Large intestine (tissue), 3 donors: ENCODE results near the gene FCER2. TPM values are rescaled to one million over a fixed set of nuclear protein-coding genes. Genes with fewer than 3 reads are reported as not detected.

Source experiments
- DNase-seq, 2 donors: peaks; one replicate each; pipeline versions ENCODE4 v3.0.0 to v3.0.0-alpha.2; 2013
- H3K27ac ChIP-seq: one replicate; pipeline ENCODE4 v1.5.1; 2013; ENCODE audit warnings: low read length
- H3K27me3 ChIP-seq: 2 replicates; pipeline ENCODE4 v1.6.1; 2013; ENCODE audit warnings: low read length; ENCODE audit not compliant: control insufficient read depth, insufficient read depth
- H3K36me3 ChIP-seq: 2 replicates; pipeline ENCODE4 v1.6.1; 2013; ENCODE audit warnings: low read length; ENCODE audit not compliant: control insufficient read depth, insufficient read depth
- H3K4me1 ChIP-seq: one replicate; pipeline ENCODE4 v1.6.1; 2013; ENCODE audit warnings: low read length; ENCODE audit not compliant: control insufficient read depth, insufficient read depth
- H3K4me3 ChIP-seq: one replicate; pipeline ENCODE4 v1.5.1; 2013; ENCODE audit warnings: low read length
- H3K9me3 ChIP-seq: one replicate; pipeline ENCODE4 v1.6.1; 2013; ENCODE audit warnings: mild to moderate bottlenecking, low read depth, low read length, moderate library complexity; ENCODE audit not compliant: control insufficient read depth
- WGBS: methylation state at CpG from one replicate; pipeline ENCODE4 v1.1.5; 2013; ENCODE audit warnings: low lambda C conversion rate; ENCODE audit not compliant: insufficient coverage; 5-methylcytosine and 5-hydroxymethylcytosine counted together
- polyA plus RNA-seq: library from polyadenylated mRNA; unstranded; fragments of 120-200 nt; gene quantifications from one replicate; pipeline ENCODE4 v1.2.1, GENCODE V29; 2013

The FCER2 gene
- polyA plus RNA-seq, 1 donor = 0.28 TPM

- Histone ChIP-seq H3K36me3 (no peaks in the 10 kb centered on the region), H3K27me3 (peaks cover 35% of the 10 kb centered on the region), H3K4me1 (peaks cover 4% of the 10 kb centered on the region), H3K9me3 (no peaks in the 10 kb centered on the region), H3K27ac (no peak within 1 kb of the TSS), H3K4me3 (no peak within 1 kb of the TSS)
- no peak for DNase-seq
- WGBS = no CpG with 5 or more reads among the region's 10 CpGs
Observed at GRCh38 chr19:7676854-7677253, 25.1 kb downstream of the FCER2 start, which contains the start of gene MCEMP1. Gene MCEMP1, plus strand, starts transcription at chr19:7677090. Its CDS starts 31 bp downstream, at chr19:7677121.

- Histone ChIP-seq H3K9me3 (no peaks in the 10 kb centered on the region), H3K4me1 (peaks cover 4% of the 10 kb centered on the region), H3K27ac (no peak overlapping the region), H3K4me3 (no peak overlapping the region), H3K36me3 (no peaks in the 10 kb centered on the region), H3K27me3 (peaks cover 38% of the 10 kb centered on the region)
- no CpG with 5 or more reads among the region's 7 CpGs for WGBS
- no peak for DNase-seq
Observed at GRCh38 chr19:7676376-7676775, 25.6 kb downstream of the FCER2 start.

GRCh38 chr19:7674010-7675005 lies 27.6 kb downstream of the FCER2 start:
- no peak overlapping the region for H3K4me3 ChIP-seq
- H3K27me3 ChIP-seq = peaks cover 53% of the 10 kb centered on the region
- H3K9me3 ChIP-seq = no peaks in the 10 kb centered on the region
- H3K36me3 ChIP-seq = no peaks in the 10 kb centered on the region
- 88% methylated on average over 2 of the region's 21 CpGs for WGBS
- no peaks in the 10 kb centered on the region for H3K4me1 ChIP-seq
- H3K27ac ChIP-seq = no peak overlapping the region
- peak in 1 of 2 donors; percentile 55 for DNase-seq

GRCh38 chr19:7672522-7672921 lies 29.4 kb downstream of the FCER2 start:
- Histone ChIP-seq H3K9me3 (no peaks in the 10 kb centered on the region), H3K27me3 (peaks cover 45% of the 10 kb centered on the region), H3K4me3 (no peak overlapping the region), H3K27ac (no peak overlapping the region), H3K36me3 (no peaks in the 10 kb centered on the region), H3K4me1 (no peaks in the 10 kb centered on the region)
- no CpG with 5 or more reads among the region's 9 CpGs for WGBS
- no peak for DNase-seq

- no peak overlapping the region for H3K4me3 ChIP-seq
- no CpG with 5 or more reads among the region's 9 CpGs for WGBS
Observed at GRCh38 chr19:7670790-7671189, 31.1 kb downstream of the FCER2 start.

GRCh38 chr19:7670150-7670783 lies 31.7 kb downstream of the FCER2 start:
- H3K27me3 ChIP-seq = peaks cover 31% of the 10 kb centered on the region
- WGBS = no CpG with 5 or more reads among the region's 43 CpGs
- H3K36me3 ChIP-seq = no peaks in the 10 kb centered on the region
- H3K4me3 ChIP-seq = no peak overlapping the region
- H3K9me3 ChIP-seq = no peaks in the 10 kb centered on the region
- DNase-seq = peak; percentile 40 to 44
- no peaks in the 10 kb centered on the region for H3K4me1 ChIP-seq
- no peak overlapping the region for H3K27ac ChIP-seq

More at GRCh38 chr19:7670790-7671189, 31.1 kb downstream of the FCER2 start:
- H3K27ac ChIP-seq = no peak overlapping the region
- H3K9me3 ChIP-seq = no peaks in the 10 kb centered on the region
- H3K4me1 ChIP-seq = no peaks in the 10 kb centered on the region
- H3K27me3 ChIP-seq = peaks cover 32% of the 10 kb centered on the region
- no peaks in the 10 kb centered on the region for H3K36me3 ChIP-seq
- no peak for DNase-seq

GRCh38 chr19:7669641-7670040 lies 32.3 kb downstream of the FCER2 start:
- Histone ChIP-seq H3K27me3 (peaks cover 31% of the 10 kb centered on the region), H3K9me3 (no peaks in the 10 kb centered on the region), H3K36me3 (no peaks in the 10 kb centered on the region), H3K27ac (no peak overlapping the region), H3K4me1 (no peaks in the 10 kb centered on the region), H3K4me3 (no peak overlapping the region)
- no peak for DNase-seq
- WGBS = no CpG with 5 or more reads among the region's 9 CpGs

- Histone ChIP-seq H3K4me1 (no peaks in the 10 kb centered on the region), H3K36me3 (no peaks in the 10 kb centered on the region), H3K27ac (no peak within 1 kb of the TSS), H3K9me3 (no peaks in the 10 kb centered on the region), H3K27me3 (peaks cover 31% of the 10 kb centered on the region), H3K4me3 (no peak within 1 kb of the TSS)
- WGBS = no CpG with 5 or more reads among the region's 9 CpGs
- no peak for DNase-seq
Observed at GRCh38 chr19:7668842-7669241, 33.1 kb downstream of the FCER2 start, which contains the start of gene RETN. Gene RETN, plus strand, starts transcription at chr19:7669049. Its CDS starts 278 bp downstream, at chr19:7669327.

GRCh38 chr19:7665076-7665475 lies 36.9 kb downstream of the FCER2 start:
- DNase-seq = no peak
- Histone ChIP-seq H3K4me3 (no peak overlapping the region), H3K36me3 (no peaks in the 10 kb centered on the region), H3K27me3 (peaks cover 10% of the 10 kb centered on the region), H3K4me1 (no peaks in the 10 kb centered on the region), H3K27ac (no peak overlapping the region), H3K9me3 (no peaks in the 10 kb centered on the region)
- 80% methylated on average over 1 of the region's 4 CpGs for WGBS

GRCh38 chr19:7663706-7664105 lies 38.2 kb downstream of the FCER2 start:
- Histone ChIP-seq H3K27me3 (no peaks in the 10 kb centered on the region), H3K36me3 (no peaks in the 10 kb centered on the region), H3K9me3 (no peaks in the 10 kb centered on the region), H3K27ac (no peak overlapping the region), H3K4me1 (no peaks in the 10 kb centered on the region), H3K4me3 (no peak overlapping the region)
- DNase-seq = no peak
- WGBS = 40% methylated on average over 1 of the region's 7 CpGs
